ENCODE data around the gene KRTAP5-6. TPM values are rescaled to one million over a fixed set of nuclear protein-coding genes. Genes with fewer than 3 reads are reported as not detected.

KRTAP5-6 gene
- total RNA-seq, 1 donor from 2014 or later = not detected

- peaks cover 39% of the 10 kb centered on the region for H3K27me3 Mint-ChIP-seq
- TF ChIP-seq CTCF (IDR thresholded peaks at IDR 0.05; ENCODE audit: unreplicated experiment) = no peak
- H3K4me1 Mint-ChIP-seq (ENCODE audit: low read depth) = peaks cover 7% of the 10 kb centered on the region
- no peak overlapping the region for H3K27ac Mint-ChIP-seq
- DNase-seq (ENCODE audit: low spot score, unreplicated experiment) = no peak
- no peak overlapping the region for H3K4me3 Mint-ChIP-seq (ENCODE audit: low read depth)
- peaks cover 4% of the 10 kb centered on the region for H3K9me3 Mint-ChIP-seq (ENCODE audit: low read depth)
- H3K36me3 Mint-ChIP-seq (ENCODE audit: insufficient read depth) = no peaks in the 10 kb centered on the region
Measured at GRCh38 chr11:1707751-1708150, 10.8 kb downstream of the KRTAP5-6 start.

- Mint-ChIP-seq H3K4me3 (ENCODE audit: low read depth) (no peak overlapping the region), H3K27me3 (peaks cover 36% of the 10 kb centered on the region), H3K9me3 (ENCODE audit: low read depth) (peaks cover 4% of the 10 kb centered on the region), H3K4me1 (ENCODE audit: low read depth) (peaks cover 7% of the 10 kb centered on the region), H3K36me3 (ENCODE audit: insufficient read depth) (no peaks in the 10 kb centered on the region), H3K27ac (no peak overlapping the region)
- no peak for TF ChIP-seq CTCF (IDR thresholded peaks at IDR 0.05; ENCODE audit: unreplicated experiment)
- no peak for DNase-seq (ENCODE audit: low spot score, unreplicated experiment)
Measured at GRCh38 chr11:1708716-1709115, 11.7 kb downstream of the KRTAP5-6 start.

GRCh38 chr11:1714908-1715885, 18.2 kb downstream of the KRTAP5-6 start:
- Mint-ChIP-seq H3K36me3 (ENCODE audit: insufficient read depth) (no peaks in the 10 kb centered on the region), H3K27me3 (peaks cover 22% of the 10 kb centered on the region), H3K27ac (no peak overlapping the region), H3K4me3 (ENCODE audit: low read depth) (no peak overlapping the region), H3K4me1 (ENCODE audit: low read depth) (no peaks in the 10 kb centered on the region), H3K9me3 (ENCODE audit: low read depth) (no peaks in the 10 kb centered on the region)
- no peak for DNase-seq (ENCODE audit: low spot score, unreplicated experiment)
- no peak for TF ChIP-seq CTCF (IDR thresholded peaks at IDR 0.05; ENCODE audit: unreplicated experiment)

GRCh38 chr11:1717745-1718144, 20.8 kb downstream of the KRTAP5-6 start:
- no peak for DNase-seq (ENCODE audit: low spot score, unreplicated experiment)
- Mint-ChIP-seq H3K36me3 (ENCODE audit: insufficient read depth) (no peaks in the 10 kb centered on the region), H3K27ac (no peak overlapping the region), H3K27me3 (peaks cover 30% of the 10 kb centered on the region), H3K9me3 (ENCODE audit: low read depth) (peaks cover 3% of the 10 kb centered on the region), H3K4me1 (ENCODE audit: low read depth) (no peaks in the 10 kb centered on the region), H3K4me3 (ENCODE audit: low read depth) (no peak overlapping the region)
- TF ChIP-seq CTCF (IDR thresholded peaks at IDR 0.05; ENCODE audit: unreplicated experiment) = no peak

- no peaks in the 10 kb centered on the region for H3K36me3 Mint-ChIP-seq (ENCODE audit: insufficient read depth)
- DNase-seq (ENCODE audit: low spot score, unreplicated experiment) = no peak
- H3K27me3 Mint-ChIP-seq = peaks cover 31% of the 10 kb centered on the region
- no peak overlapping the region for H3K27ac Mint-ChIP-seq
- peaks cover 7% of the 10 kb centered on the region for H3K9me3 Mint-ChIP-seq (ENCODE audit: low read depth)
- TF ChIP-seq CTCF (IDR thresholded peaks at IDR 0.05; ENCODE audit: unreplicated experiment) = no peak
- no peaks in the 10 kb centered on the region for H3K4me1 Mint-ChIP-seq (ENCODE audit: low read depth)
- H3K4me3 Mint-ChIP-seq (ENCODE audit: low read depth) = no peak overlapping the region
Measured at GRCh38 chr11:1718326-1718725, 21.3 kb downstream of the KRTAP5-6 start.

Data from progenitor cell of endocrine pancreas (in vitro differentiated cells).